Spinal cord (tissue), 10 donors: ENCODE results near the gene MAPK8IP3. TPM values are rescaled to one million over a fixed set of nuclear protein-coding genes. Genes with fewer than 3 reads are reported as not detected.
"Not testable (repeated sequence)": the region's sequence is repeated elsewhere in the genome, so short reads cannot be mapped to it uniquely, and the experiment has no call there.

ENCODE experiments used
- DNase-seq, 6 donors: peaks; one replicate each; pipeline versions ENCODE4 v3.0.0 to v3.0.0-alpha.2; 2013 to 2015; ENCODE audit warnings: low spot score in 6 of 6, low read depth in 4 of 6
- H3K27ac ChIP-seq: one replicate; pipeline ENCODE4 v1.5.1; 2013; ENCODE audit warnings: low read depth, low read length, control low read depth
- H3K27me3 ChIP-seq: one replicate; pipeline ENCODE4 v1.6.1; 2013; ENCODE audit warnings: low read length; ENCODE audit not compliant: control insufficient read depth, insufficient read depth
- H3K36me3 ChIP-seq: one replicate; pipeline ENCODE4 v1.6.1; 2013; ENCODE audit warnings: low read length; ENCODE audit not compliant: control insufficient read depth, insufficient read depth
- H3K4me1 ChIP-seq: one replicate; pipeline ENCODE4 v1.6.1; 2013; ENCODE audit warnings: low read length; ENCODE audit not compliant: control insufficient read depth, insufficient read depth
- H3K4me3 ChIP-seq: one replicate; pipeline ENCODE4 v1.5.1; 2013; ENCODE audit warnings: low read depth, low read length, control low read depth
- H3K9me3 ChIP-seq: one replicate; pipeline ENCODE4 v1.6.1; 2013; ENCODE audit warnings: low read length; ENCODE audit not compliant: control insufficient read depth, insufficient read depth
- WGBS: methylation state at CpG from one replicate; pipeline ENCODE4 v1.1.5; 2013; ENCODE audit warnings: missing lambda C conversion rate; ENCODE audit not compliant: insufficient coverage; 5-methylcytosine and 5-hydroxymethylcytosine counted together
- polyA plus RNA-seq, 2 donors: library from polyadenylated mRNA; unstranded; fragments of 120-200 nt; gene quantifications; one replicate each; pipeline ENCODE4 v1.2.1, GENCODE V29; 2013; ENCODE audit not compliant: insufficient read length in 2 of 2
- total RNA-seq, 2 donors: library from RNA; depleted of rRNA in 1 of 2; stranded (reverse); fragments of 120-200 nt in 1 of 2; fragments of >200 nt in 1 of 2; gene quantifications; one replicate each; pipeline versions ENCODE4 v1.2.3 to v1.2.4, GENCODE V29; 2013 to 2014
- donor health status: healthy.

MAPK8IP3 gene
- total and polyA plus RNA-seq, 4 donors, result 53.3 to 137 (median 92.7) TPM

- WGBS, result 93% methylated on average over 7 of the region's 12 CpGs
- DNase-seq, H3K27me3 ChIP-seq, H3K4me3 ChIP-seq, H3K27ac ChIP-seq, H3K9me3 ChIP-seq: not testable (repeated sequence)
- Histone ChIP-seq H3K36me3 (peaks cover 22% of the 10 kb centered on the region), H3K4me1 (peaks cover 24% of the 10 kb centered on the region)
Measured at GRCh38 chr16:1719559-1720229, 13.7 kb downstream of the MAPK8IP3 start.

- Histone ChIP-seq H3K4me3 (no peak overlapping the region), H3K4me1 (peaks cover 24% of the 10 kb centered on the region), H3K27ac (no peak overlapping the region), H3K27me3 (no peaks in the 10 kb centered on the region), H3K9me3 (no peaks in the 10 kb centered on the region), H3K36me3 (peaks cover 35% of the 10 kb centered on the region)
- WGBS, result 93% methylated on average over 9 of the region's 9 CpGs
- DNase-seq, result no peak
Measured at GRCh38 chr16:1721372-1721771, 15.4 kb downstream of the MAPK8IP3 start.

- peaks cover 24% of the 10 kb centered on the region for H3K4me1 ChIP-seq
- WGBS, result 55% methylated on average over 3 of the region's 6 CpGs
- peak in 2 of 6 donors; percentile 23 to 28 for DNase-seq
- H3K36me3 ChIP-seq, result peaks cover 56% of the 10 kb centered on the region
- H3K4me3 ChIP-seq, result no peak overlapping the region
- no peaks in the 10 kb centered on the region for H3K9me3 ChIP-seq
- H3K27me3 ChIP-seq, result no peaks in the 10 kb centered on the region
- no peak overlapping the region for H3K27ac ChIP-seq
Measured at GRCh38 chr16:1723450-1724147, 17.6 kb downstream of the MAPK8IP3 start.

- Histone ChIP-seq H3K36me3 (peaks cover 60% of the 10 kb centered on the region), H3K4me3 (no peak overlapping the region), H3K27ac (no peak overlapping the region), H3K4me1 (peaks cover 24% of the 10 kb centered on the region), H3K9me3 (no peaks in the 10 kb centered on the region), H3K27me3 (no peaks in the 10 kb centered on the region)
- 97% methylated on average over 11 of the region's 12 CpGs for WGBS
- DNase-seq, result no peak
Measured at GRCh38 chr16:1724491-1724890, 18.5 kb downstream of the MAPK8IP3 start.

- Histone ChIP-seq H3K27me3 (no peaks in the 10 kb centered on the region), H3K4me3 (no peak overlapping the region), H3K36me3 (peaks cover 77% of the 10 kb centered on the region), H3K9me3 (no peaks in the 10 kb centered on the region), H3K4me1 (peaks cover 20% of the 10 kb centered on the region), H3K27ac (no peak overlapping the region)
- WGBS, result 96% methylated on average over 27 of the region's 32 CpGs
- DNase-seq, result no peak
Measured at GRCh38 chr16:1726661-1727502, 20.9 kb downstream of the MAPK8IP3 start.

- Histone ChIP-seq H3K4me1 (peaks cover 16% of the 10 kb centered on the region), H3K4me3 (no peak overlapping the region), H3K9me3 (no peaks in the 10 kb centered on the region), H3K27ac (no peak overlapping the region), H3K36me3 (peaks cover 87% of the 10 kb centered on the region), H3K27me3 (no peaks in the 10 kb centered on the region)
- no peak for DNase-seq
- 93% methylated on average over 37 of the region's 37 CpGs for WGBS
Measured at GRCh38 chr16:1727651-1728624, 21.9 kb downstream of the MAPK8IP3 start.

GRCh38 chr16:1729026-1729425 is 23.0 kb downstream of the MAPK8IP3 start:
- peaks cover 9% of the 10 kb centered on the region for H3K4me1 ChIP-seq
- no peak for DNase-seq
- H3K9me3 ChIP-seq, result no peaks in the 10 kb centered on the region
- no peak overlapping the region for H3K27ac ChIP-seq
- WGBS, result 94% methylated on average over 18 of the region's 18 CpGs
- H3K27me3 ChIP-seq, result no peaks in the 10 kb centered on the region
- H3K4me3 ChIP-seq, result no peak overlapping the region
- peaks cover 97% of the 10 kb centered on the region for H3K36me3 ChIP-seq

GRCh38 chr16:1729445-1729844 is 23.4 kb downstream of the MAPK8IP3 start:
- Histone ChIP-seq H3K27me3 (no peaks in the 10 kb centered on the region), H3K36me3 (peaks cover 97% of the 10 kb centered on the region), H3K4me1 (peaks cover 5% of the 10 kb centered on the region), H3K9me3 (no peaks in the 10 kb centered on the region), H3K4me3 (no peak overlapping the region), H3K27ac (no peak overlapping the region)
- DNase-seq, result no peak
- WGBS, result 97% methylated on average over 28 of the region's 35 CpGs

- WGBS, result 100% methylated on average over 3 of the region's 7 CpGs
- DNase-seq, result no peak
- Histone ChIP-seq H3K36me3 (peaks cover 95% of the 10 kb centered on the region), H3K4me1 (peaks cover 4% of the 10 kb centered on the region), H3K9me3 (no peaks in the 10 kb centered on the region), H3K4me3 (no peak overlapping the region), H3K27ac (no peak overlapping the region), H3K27me3 (no peaks in the 10 kb centered on the region)
Measured at GRCh38 chr16:1731073-1731472, 25.1 kb downstream of the MAPK8IP3 start.
